Aorta (tissue), 5 donors: ENCODE measurements around the gene NFATC2. TPM values are rescaled to one million over a fixed set of nuclear protein-coding genes. Genes with fewer than 3 reads are reported as not detected.

Source experiments
- ATAC-seq: fragments of 200-7000 bp; cut with Tn5 transposase; one replicate; pipeline ENCODE4 v1.9.1; 2022; ENCODE audit warnings: moderate library complexity; ENCODE audit not compliant: low FRiP score
- DNase-seq, 2 donors: peaks; one replicate each; pipeline ENCODE4 v3.0.0-alpha.2; 2020
- H3K27ac ChIP-seq, 2 donors: one replicate each; pipeline ENCODE4 v1.5.1; 2013; ENCODE audit warnings: low read length in 2 of 2, mild to moderate bottlenecking in 2 of 2, moderate library complexity in 2 of 2, control low read depth in 1 of 2, inconsistent platforms in 1 of 2, low read depth in 1 of 2
- H3K27me3 ChIP-seq, 2 donors: one replicate each; pipeline ENCODE4 v1.6.1; 2013; ENCODE audit warnings: control low read depth in 1 of 2, low read length in 1 of 2, mild to moderate bottlenecking in 1 of 2, moderate library complexity in 1 of 2; ENCODE audit not compliant: insufficient read depth in 2 of 2, control insufficient read depth in 1 of 2
- H3K36me3 ChIP-seq, 2 donors: one replicate each; pipeline ENCODE4 v1.6.1; 2013; ENCODE audit warnings: control low read depth in 1 of 2, low read length in 1 of 2, mild to moderate bottlenecking in 1 of 2; ENCODE audit not compliant: insufficient read depth in 2 of 2, control insufficient read depth in 1 of 2
- H3K4me1 ChIP-seq, 2 donors: one replicate each; pipeline ENCODE4 v1.6.1; 2013; ENCODE audit warnings: low read length in 2 of 2, control low read depth in 1 of 2, mild to moderate bottlenecking in 1 of 2, moderate library complexity in 1 of 2; ENCODE audit not compliant: insufficient read depth in 2 of 2, control insufficient read depth in 1 of 2
- H3K4me3 ChIP-seq, 2 donors: one replicate each; pipeline ENCODE4 v1.5.1; 2013; ENCODE audit warnings: low read length in 2 of 2, control low read depth in 1 of 2, mild to moderate bottlenecking in 1 of 2
- H3K9me3 ChIP-seq: one replicate; pipeline ENCODE4 v1.6.1; 2013; ENCODE audit warnings: mild to moderate bottlenecking, low read length; ENCODE audit not compliant: control insufficient read depth
- whole genome bisulfite sequencing, 2 donors: extraction: QIAGEN DNeasy Blood & Tissue Kit; methylation state at CpG; one replicate each; pipeline ENCODE4 v1.1.7; 2013; 5-methylcytosine and 5-hydroxymethylcytosine counted together
- intact Hi-C, 2 donors: fragments of 100-400 bp; cut with DNase I; formaldehyde crosslinking; loops; one replicate each; pipeline versions ENCODE4 v1.14.2 to v1.15.0; 2022
- polyA plus RNA-seq, 2 donors: library from polyadenylated mRNA; stranded (reverse); fragments of 200-250 nt; gene quantifications; one replicate each; pipeline ENCODE4 v1.2.3, GENCODE V29; 2013
- total RNA-seq, 2 donors: library from RNA; stranded (reverse); fragmentation: NEBNext Ultra II Directional; extraction: Animal tissue kit (Norgen Biotek cat#: 25700); gene quantifications; one replicate each; pipeline ENCODE4 v1.2.1, GENCODE V29; 2021
- donor health status: healthy with polysubstance abuse.
- donor health status: Bipolar disorder and iron deficiency.
- donor health status: DM: no; HTN: no; CAD: no.
- donor health status: DM: no; HTN: no; CAD: no.
- donor health status: DM: yes; HTN: yes; CAD: no.

Gene NFATC2
- total and polyA plus RNA-seq, 4 donors, result 1.7 to 13.0 (median 7.4) TPM

- ATAC-seq (no peak), DNase-seq (no peak)
- Histone ChIP-seq H3K27me3 (no peaks in the 10 kb centered on the region), H3K27ac (no peak overlapping the region), H3K4me1 (no peaks in the 10 kb centered on the region), H3K4me3 (no peak overlapping the region), H3K36me3 (no peaks in the 10 kb centered on the region), H3K9me3 (no peaks in the 10 kb centered on the region)
- intact Hi-C loops, result loop anchor here in 1 of 2 donors (10.0 kb wide), 1 partner anchor 110 kb away; no protein-coding TSS in a partner anchor
- 97 to 99% methylated on average over 9 of the region's 9 CpGs for WGBS, 2 donors
Observed at GRCh38 chr20:51454250-51454865, 88.2 kb downstream of the NFATC2 start.

- H3K27ac ChIP-seq, result no peak overlapping the region
- 91 to 96% methylated on average over 13 of the region's 13 CpGs for WGBS, 2 donors
- no peaks in the 10 kb centered on the region for H3K9me3 ChIP-seq
- no peaks in the 10 kb centered on the region for H3K27me3 ChIP-seq
- no peak overlapping the region for H3K4me3 ChIP-seq
- ATAC-seq (no peak), DNase-seq (no peak)
- intact Hi-C loops, result loop anchor here in 1 of 2 donors (10.0 kb wide), 1 partner anchor 112 kb away; no protein-coding TSS in a partner anchor
- no peaks in the 10 kb centered on the region for H3K4me1 ChIP-seq
- no peaks in the 10 kb centered on the region for H3K36me3 ChIP-seq
Observed at GRCh38 chr20:51452734-51453365, 89.7 kb downstream of the NFATC2 start.

GRCh38 chr20:51452091-51452613, 90.4 kb downstream of the NFATC2 start:
- H3K4me3 ChIP-seq, result no peak overlapping the region
- H3K27ac ChIP-seq, result no peak overlapping the region
- H3K9me3 ChIP-seq, result no peaks in the 10 kb centered on the region
- no peaks in the 10 kb centered on the region for H3K27me3 ChIP-seq
- 90 to 94% methylated on average over 6 of the region's 6 CpGs for WGBS, 2 donors
- intact Hi-C loops, result loop anchor here in 1 of 2 donors (10.0 kb wide), 1 partner anchor 113 kb away; no protein-coding TSS in a partner anchor
- ATAC-seq, result no peak
- H3K36me3 ChIP-seq, result no peaks in the 10 kb centered on the region
- H3K4me1 ChIP-seq, result no peaks in the 10 kb centered on the region
- DNase-seq, result no peak

- DNase-seq, result no peak
- no peak for ATAC-seq
- Histone ChIP-seq H3K36me3 (no peaks in the 10 kb centered on the region), H3K9me3 (no peaks in the 10 kb centered on the region), H3K27me3 (no peaks in the 10 kb centered on the region), H3K27ac (no peak overlapping the region), H3K4me1 (no peaks in the 10 kb centered on the region), H3K4me3 (no peak overlapping the region)
- 94 to 95% methylated on average over 12 of the region's 12 CpGs for WGBS, 2 donors
- intact Hi-C loops, result loop anchor here in 1 of 2 donors (10.0 kb wide), 1 partner anchor 113 kb away; no protein-coding TSS in a partner anchor
Observed at GRCh38 chr20:51451484-51451883, 91.0 kb downstream of the NFATC2 start.

GRCh38 chr20:51450984-51451383, 91.5 kb downstream of the NFATC2 start:
- Histone ChIP-seq H3K27me3 (no peaks in the 10 kb centered on the region), H3K9me3 (no peaks in the 10 kb centered on the region)

GRCh38 chr20:51450221-51450712, 92.3 kb downstream of the NFATC2 start:
- Histone ChIP-seq H3K4me1 (no peaks in the 10 kb centered on the region), H3K36me3 (no peaks in the 10 kb centered on the region), H3K4me3 (no peak overlapping the region), H3K27me3 (no peaks in the 10 kb centered on the region), H3K9me3 (no peaks in the 10 kb centered on the region), H3K27ac (no peak overlapping the region)
- WGBS, 2 donors, result 72 to 76% methylated on average over 5 of the region's 5 CpGs
- DNase-seq, result no peak
- no peak for ATAC-seq
- intact Hi-C loops, result loop anchor here in 1 of 2 donors (10.0 kb wide), 1 partner anchor 115 kb away; no protein-coding TSS in a partner anchor

More at GRCh38 chr20:51450984-51451383, 91.5 kb downstream of the NFATC2 start:
- Histone ChIP-seq H3K27ac (no peak overlapping the region), H3K4me1 (no peaks in the 10 kb centered on the region), H3K36me3 (no peaks in the 10 kb centered on the region), H3K4me3 (no peak overlapping the region)
- intact Hi-C loops, result loop anchor here in 1 of 2 donors (10.0 kb wide), 1 partner anchor 114 kb away; no protein-coding TSS in a partner anchor
- 65 to 67% methylated on average over 3 of the region's 3 CpGs for WGBS, 2 donors
- ATAC-seq, result no peak
- DNase-seq, result no peak

- H3K4me1 ChIP-seq, result no peaks in the 10 kb centered on the region
- H3K9me3 ChIP-seq, result no peaks in the 10 kb centered on the region
- 75 to 76% methylated on average over 7 of the region's 7 CpGs for WGBS, 2 donors
- no peaks in the 10 kb centered on the region for H3K36me3 ChIP-seq
- no peaks in the 10 kb centered on the region for H3K27me3 ChIP-seq
- no peak overlapping the region for H3K4me3 ChIP-seq
- DNase-seq, result no peak
- ATAC-seq, result no peak
- intact Hi-C loops, result loop anchor here (5.0 to 10.0 kb wide), 2 partner anchors 113 to 115 kb away; no protein-coding TSS in a partner anchor
- peak overlapping the region in 1 of 2 donors; percentile 21 for H3K27ac ChIP-seq
Observed at GRCh38 chr20:51449498-51450220, 92.9 kb downstream of the NFATC2 start.

- no peaks in the 10 kb centered on the region for H3K36me3 ChIP-seq
- peak overlapping the region in 1 of 2 donors; percentile 2 for H3K27ac ChIP-seq
- 48 to 52% methylated on average over 5 of the region's 5 CpGs for WGBS, 2 donors
- no peak for ATAC-seq
- no peak for DNase-seq
- no peaks in the 10 kb centered on the region for H3K9me3 ChIP-seq
- intact Hi-C loops, result loop anchor here in 1 of 2 donors (5.0 kb wide), 1 partner anchor 115 kb away; no protein-coding TSS in a partner anchor
- H3K27me3 ChIP-seq, result no peaks in the 10 kb centered on the region
- H3K4me3 ChIP-seq, result no peak overlapping the region
- no peaks in the 10 kb centered on the region for H3K4me1 ChIP-seq
Observed at GRCh38 chr20:51447765-51448148, 94.8 kb downstream of the NFATC2 start.
